HCT116 (cell line): ENCODE data around the gene RASL10A.

Experiments
- CEBPB ChIP-seq: IDR thresholded peaks from 2 replicates; pipeline ENCODE4 v1.6.1; 2012; ENCODE audit warnings: low read depth
- EZH2 ChIP-seq: fragments of 200-600 bp; sonication (generic); IDR thresholded peaks from 2 replicates; pipeline ENCODE4 v1.6.1; 2017; ENCODE audit warnings: antibody characterized with exemption, mixed run types
- EZH2phosphoT487 ChIP-seq: fragments of 200-600 bp; IDR thresholded peaks from 2 replicates; pipeline ENCODE4 v1.6.1; 2018; ENCODE audit warnings: antibody characterized with exemption, borderline replicate concordance
- JUND ChIP-seq: IDR thresholded peaks from 2 replicates; pipeline ENCODE4 v1.6.1; 2012
- POLR2A ChIP-seq: IDR thresholded peaks from 2 replicates; pipeline ENCODE4 v1.7.0; 2011; ENCODE audit warnings: borderline replicate concordance; ENCODE audit not compliant: insufficient read depth, insufficient read length; ENCODE audit errors: extremely low read depth
- POLR2AphosphoS5 ChIP-seq: IDR thresholded peaks from 2 replicates; pipeline ENCODE4 v1.6.1; 2011; ENCODE audit warnings: mild to moderate bottlenecking, low read depth, low read length, moderate library complexity
- SIN3A ChIP-seq: IDR thresholded peaks from 2 replicates; pipeline ENCODE4 v1.6.1; 2012; ENCODE audit warnings: low read depth
- SP1 ChIP-seq: IDR thresholded peaks from 2 replicates; pipeline ENCODE4 v1.6.1; 2012; ENCODE audit warnings: low read depth
- YY1 ChIP-seq: IDR thresholded peaks from 2 replicates; pipeline ENCODE4 v1.6.1; 2011; ENCODE audit warnings: low read length, low read depth, moderate library complexity, mild to moderate bottlenecking; ENCODE audit not compliant: insufficient replicate concordance; ENCODE audit errors: extremely low read depth
- ZNF274 ChIP-seq: fragments of 200-500 bp; sonication (Bioruptor generic); IDR thresholded peaks from 2 replicates; pipeline ENCODE4 v1.6.1; 2014; ENCODE audit warnings: mild to moderate bottlenecking, low read depth, low read length, inconsistent platforms
- TF ChIP-seq, protein P1 (sequence below): IDR thresholded peaks from 2 replicates; pipeline ENCODE4 v1.6.1; 2012
- TF ChIP-seq, protein P2 (sequence below): IDR thresholded peaks from 2 replicates; pipeline ENCODE4 v1.6.1; 2011; ENCODE audit warnings: mild to moderate bottlenecking, low read length, moderate library complexity; ENCODE audit not compliant: insufficient replicate concordance; ENCODE audit errors: extremely low read depth
- TF ChIP-seq, protein P3 (sequence below), 3 experiments: fragments of 200-600 bp in 1 of 3; sonication (generic) in 1 of 3; IDR thresholded peaks in 2 of 3; conservative IDR thresholded peaks in 1 of 3; 2 replicates each; pipeline ENCODE4 v1.5.1; 2012 to 2017; ENCODE audit warnings: low read depth in 2 of 3, low read length in 2 of 3, antibody characterized with exemption in 1 of 3, borderline replicate concordance in 1 of 3, control low read depth in 1 of 3, mild to moderate bottlenecking in 1 of 3, mixed read lengths in 1 of 3, mixed run types in 1 of 3, moderate library complexity in 1 of 3; ENCODE audit not compliant: insufficient read depth in 1 of 3
- TF ChIP-seq, protein P4 (sequence below): IDR thresholded peaks from 2 replicates; pipeline ENCODE4 v1.6.1; 2012; ENCODE audit warnings: low read depth

DNA sequence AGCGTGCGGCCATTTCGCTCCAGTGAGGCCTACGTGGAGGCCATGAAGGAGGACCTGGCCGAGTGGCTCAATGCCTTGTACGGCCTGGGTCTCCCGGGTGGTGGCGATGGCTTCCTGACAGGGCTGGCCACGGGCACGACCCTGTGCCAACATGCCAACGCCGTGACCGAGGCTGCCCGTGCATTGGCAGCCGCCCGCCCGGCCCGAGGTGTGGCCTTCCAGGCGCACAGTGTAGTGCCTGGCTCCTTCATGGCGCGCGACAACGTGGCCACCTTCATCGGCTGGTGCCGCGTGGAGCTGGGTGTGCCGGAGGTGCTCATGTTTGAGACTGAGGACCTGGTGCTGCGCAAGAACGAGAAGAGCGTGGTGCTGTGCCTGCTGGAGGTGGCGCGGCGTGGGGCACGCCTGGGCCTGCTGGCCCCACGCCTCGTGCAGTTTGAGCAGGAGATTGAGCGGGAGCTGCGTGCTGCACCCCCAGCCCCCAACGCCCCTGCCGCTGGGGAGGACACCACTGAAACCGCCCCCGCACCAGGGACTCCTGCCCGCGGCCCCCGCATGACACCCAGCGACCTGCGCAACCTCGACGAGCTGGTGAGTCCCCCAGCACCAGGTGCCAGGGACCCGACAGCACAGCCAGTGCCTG is 7.2 kb downstream of the RASL10A start:
- TF ChIP-seq, protein P1, sequence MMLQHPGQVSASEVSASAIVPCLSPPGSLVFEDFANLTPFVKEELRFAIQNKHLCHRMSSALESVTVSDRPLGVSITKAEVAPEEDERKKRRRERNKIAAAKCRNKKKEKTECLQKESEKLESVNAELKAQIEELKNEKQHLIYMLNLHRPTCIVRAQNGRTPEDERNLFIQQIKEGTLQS = no peak
- TF ChIP-seq, protein P2, sequence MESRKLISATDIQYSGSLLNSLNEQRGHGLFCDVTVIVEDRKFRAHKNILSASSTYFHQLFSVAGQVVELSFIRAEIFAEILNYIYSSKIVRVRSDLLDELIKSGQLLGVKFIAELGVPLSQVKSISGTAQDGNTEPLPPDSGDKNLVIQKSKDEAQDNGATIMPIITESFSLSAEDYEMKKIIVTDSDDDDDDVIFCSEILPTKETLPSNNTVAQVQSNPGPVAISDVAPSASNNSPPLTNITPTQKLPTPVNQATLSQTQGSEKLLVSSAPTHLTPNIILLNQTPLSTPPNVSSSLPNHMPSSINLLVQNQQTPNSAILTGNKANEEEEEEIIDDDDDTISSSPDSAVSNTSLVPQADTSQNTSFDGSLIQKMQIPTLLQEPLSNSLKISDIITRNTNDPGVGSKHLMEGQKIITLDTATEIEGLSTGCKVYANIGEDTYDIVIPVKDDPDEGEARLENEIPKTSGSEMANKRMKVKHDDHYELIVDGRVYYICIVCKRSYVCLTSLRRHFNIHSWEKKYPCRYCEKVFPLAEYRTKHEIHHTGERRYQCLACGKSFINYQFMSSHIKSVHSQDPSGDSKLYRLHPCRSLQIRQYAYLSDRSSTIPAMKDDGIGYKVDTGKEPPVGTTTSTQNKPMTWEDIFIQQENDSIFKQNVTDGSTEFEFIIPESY = no peak
- TF ChIP-seq, protein P3, sequence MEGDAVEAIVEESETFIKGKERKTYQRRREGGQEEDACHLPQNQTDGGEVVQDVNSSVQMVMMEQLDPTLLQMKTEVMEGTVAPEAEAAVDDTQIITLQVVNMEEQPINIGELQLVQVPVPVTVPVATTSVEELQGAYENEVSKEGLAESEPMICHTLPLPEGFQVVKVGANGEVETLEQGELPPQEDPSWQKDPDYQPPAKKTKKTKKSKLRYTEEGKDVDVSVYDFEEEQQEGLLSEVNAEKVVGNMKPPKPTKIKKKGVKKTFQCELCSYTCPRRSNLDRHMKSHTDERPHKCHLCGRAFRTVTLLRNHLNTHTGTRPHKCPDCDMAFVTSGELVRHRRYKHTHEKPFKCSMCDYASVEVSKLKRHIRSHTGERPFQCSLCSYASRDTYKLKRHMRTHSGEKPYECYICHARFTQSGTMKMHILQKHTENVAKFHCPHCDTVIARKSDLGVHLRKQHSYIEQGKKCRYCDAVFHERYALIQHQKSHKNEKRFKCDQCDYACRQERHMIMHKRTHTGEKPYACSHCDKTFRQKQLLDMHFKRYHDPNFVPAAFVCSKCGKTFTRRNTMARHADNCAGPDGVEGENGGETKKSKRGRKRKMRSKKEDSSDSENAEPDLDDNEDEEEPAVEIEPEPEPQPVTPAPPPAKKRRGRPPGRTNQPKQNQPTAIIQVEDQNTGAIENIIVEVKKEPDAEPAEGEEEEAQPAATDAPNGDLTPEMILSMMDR (IDR thresholded peaks at IDR 0.05 in 2 of 3, conservative IDR thresholded peaks at IDR 0.05 in 1 of 3; ENCODE audit: borderline replicate concordance in 1 of 3, insufficient read depth in 1 of 3, low read depth in 2 of 3, low read length in 2 of 3) = no peak
- TF ChIP-seq, protein P4, sequence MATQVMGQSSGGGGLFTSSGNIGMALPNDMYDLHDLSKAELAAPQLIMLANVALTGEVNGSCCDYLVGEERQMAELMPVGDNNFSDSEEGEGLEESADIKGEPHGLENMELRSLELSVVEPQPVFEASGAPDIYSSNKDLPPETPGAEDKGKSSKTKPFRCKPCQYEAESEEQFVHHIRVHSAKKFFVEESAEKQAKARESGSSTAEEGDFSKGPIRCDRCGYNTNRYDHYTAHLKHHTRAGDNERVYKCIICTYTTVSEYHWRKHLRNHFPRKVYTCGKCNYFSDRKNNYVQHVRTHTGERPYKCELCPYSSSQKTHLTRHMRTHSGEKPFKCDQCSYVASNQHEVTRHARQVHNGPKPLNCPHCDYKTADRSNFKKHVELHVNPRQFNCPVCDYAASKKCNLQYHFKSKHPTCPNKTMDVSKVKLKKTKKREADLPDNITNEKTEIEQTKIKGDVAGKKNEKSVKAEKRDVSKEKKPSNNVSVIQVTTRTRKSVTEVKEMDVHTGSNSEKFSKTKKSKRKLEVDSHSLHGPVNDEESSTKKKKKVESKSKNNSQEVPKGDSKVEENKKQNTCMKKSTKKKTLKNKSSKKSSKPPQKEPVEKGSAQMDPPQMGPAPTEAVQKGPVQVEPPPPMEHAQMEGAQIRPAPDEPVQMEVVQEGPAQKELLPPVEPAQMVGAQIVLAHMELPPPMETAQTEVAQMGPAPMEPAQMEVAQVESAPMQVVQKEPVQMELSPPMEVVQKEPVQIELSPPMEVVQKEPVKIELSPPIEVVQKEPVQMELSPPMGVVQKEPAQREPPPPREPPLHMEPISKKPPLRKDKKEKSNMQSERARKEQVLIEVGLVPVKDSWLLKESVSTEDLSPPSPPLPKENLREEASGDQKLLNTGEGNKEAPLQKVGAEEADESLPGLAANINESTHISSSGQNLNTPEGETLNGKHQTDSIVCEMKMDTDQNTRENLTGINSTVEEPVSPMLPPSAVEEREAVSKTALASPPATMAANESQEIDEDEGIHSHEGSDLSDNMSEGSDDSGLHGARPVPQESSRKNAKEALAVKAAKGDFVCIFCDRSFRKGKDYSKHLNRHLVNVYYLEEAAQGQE = no peak
- TF ChIP-seq POLR2AphosphoS5 = no peak
- no peak for TF ChIP-seq POLR2A
- TF ChIP-seq EZH2 = no peak
- no peak for TF ChIP-seq ZNF274
- TF ChIP-seq SP1 = no peak
- no peak for TF ChIP-seq SIN3A
- no peak for TF ChIP-seq CEBPB
- TF ChIP-seq YY1 = no peak
- TF ChIP-seq JUND = no peak
- no peak for TF ChIP-seq EZH2phosphoT487
